Caki2 (cell line): Measurements from ENCODE around the gene SORCS2. TPM values are rescaled to one million over a fixed set of nuclear protein-coding genes. Genes with fewer than 3 reads are reported as not detected.

ENCODE experiments used
- DNase-seq: peaks from one replicate; pipeline ENCODE4 v3.0.0-alpha.2; 2015; ENCODE audit warnings: low read depth
- in situ Hi-C: cut with HindIII; loops from 2 replicates; pipeline ENCODE4 v1.10.0; 2016; ENCODE audit warnings: low sequenced_read_pairs, low pct_unique_long_range_greater_than_20kb, mixed read lengths
- total RNA-seq: library from RNA; depleted of rRNA; stranded (reverse); fragments of >200 nt; shearing (Covaris generic); gene quantifications from 2 replicates; pipeline ENCODE4 v1.2.3, GENCODE V29; 2014; ENCODE audit warnings: low replicate concordance

The SORCS2 gene
- total RNA-seq, 1 experiment from 2014 or later: 1.4 TPM

GRCh38 chr4:7777871-7778509 is 585.7 kb downstream of the SORCS2 start:
- in situ Hi-C loops: no loop called here
- DNase-seq: no peak

- no peak for DNase-seq
- in situ Hi-C loops: no loop called here
These were observed 586.4 kb downstream of the SORCS2 start for GRCh38 chr4:7778510-7779431.

DNA sequence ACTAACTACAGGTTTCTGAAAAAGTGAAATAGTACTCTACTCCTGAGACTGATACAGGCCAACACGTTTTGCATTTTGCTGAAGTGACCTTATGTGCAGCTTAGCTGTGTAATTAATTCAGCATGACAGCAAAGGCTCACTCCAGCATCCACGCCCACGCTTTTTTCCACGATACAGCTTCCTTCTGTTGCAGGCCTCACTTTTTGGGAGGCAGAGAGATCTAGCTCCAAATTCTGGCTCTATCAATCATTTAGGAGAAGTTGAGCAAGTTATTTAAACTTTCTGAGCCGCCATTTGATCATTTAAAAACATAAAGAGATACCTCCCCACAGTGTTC is 587.1 kb downstream of the SORCS2 start:
- DNase-seq: no peak
- in situ Hi-C loops: no loop called here

DNA sequence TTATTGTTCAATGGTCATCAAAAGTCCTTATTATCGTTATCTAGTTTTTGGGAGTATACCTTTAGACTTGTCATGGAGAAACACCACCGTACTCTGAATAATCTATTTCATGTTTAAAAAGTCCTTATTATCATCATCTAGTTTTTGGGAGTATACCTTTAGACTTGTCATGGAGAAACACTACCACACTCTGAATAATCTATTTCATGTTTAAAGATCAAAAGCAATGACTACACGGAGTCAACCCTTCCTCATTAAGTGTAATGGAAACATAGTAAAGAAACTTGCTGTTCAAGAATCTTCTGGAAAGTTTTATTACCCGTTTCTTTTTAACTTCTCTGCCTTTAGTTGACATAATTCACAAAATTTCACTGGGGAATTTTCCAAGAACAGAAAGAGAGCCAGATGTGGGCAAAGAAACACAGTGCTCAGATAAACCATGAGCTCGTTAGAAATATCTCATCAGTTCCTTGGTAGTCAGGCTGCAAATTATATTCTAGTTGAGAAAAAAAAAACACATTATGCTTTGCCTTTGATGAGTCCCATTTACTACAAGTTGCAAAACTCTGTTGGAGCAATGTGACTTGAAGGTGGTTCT is 588.5 kb downstream of the SORCS2 start:
- no peak for DNase-seq
- in situ Hi-C loops: no loop called here

DNA sequence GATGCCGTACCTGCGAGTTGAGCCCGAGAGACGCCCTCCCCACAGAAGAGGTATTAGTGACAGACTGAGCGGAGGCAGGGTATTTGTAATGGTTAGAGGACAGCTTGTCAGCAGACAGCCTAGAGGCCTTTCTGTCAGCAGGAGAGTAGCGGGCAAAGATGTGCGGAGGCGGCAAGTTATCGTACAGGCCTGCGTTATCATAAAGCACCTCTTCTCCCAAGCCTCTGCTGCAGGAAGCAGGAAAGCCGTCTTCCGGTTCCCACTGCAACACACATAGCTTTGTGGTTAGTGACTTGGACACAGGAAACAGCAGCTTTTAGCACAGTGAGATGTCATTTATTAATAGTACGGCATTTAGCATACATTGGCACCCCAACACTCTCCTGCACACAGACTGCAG is 589.0 kb downstream of the SORCS2 start:
- DNase-seq: no peak
- in situ Hi-C loops: no loop called here

DNA sequence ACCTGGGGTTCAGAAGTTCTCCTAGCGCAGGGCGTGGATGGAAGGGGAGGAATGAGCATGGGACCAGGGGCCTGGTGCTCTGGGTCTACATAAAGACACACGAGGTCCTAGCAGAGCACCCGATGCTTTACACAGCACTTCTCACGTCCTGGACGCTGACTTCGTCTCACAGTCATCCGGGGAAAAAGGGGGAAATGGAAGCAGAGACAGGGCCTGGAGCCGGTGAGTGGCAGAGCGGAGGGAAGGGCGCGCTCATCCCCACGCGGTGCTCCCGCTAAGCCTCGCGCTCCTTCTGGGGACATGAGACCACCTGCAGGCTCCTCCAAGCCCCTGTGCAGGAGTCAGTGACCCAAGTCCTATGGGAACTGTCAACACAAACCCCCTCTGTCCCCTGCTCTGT is 589.7 kb downstream of the SORCS2 start:
- DNase-seq: no peak
- in situ Hi-C loops: no loop called here

DNA sequence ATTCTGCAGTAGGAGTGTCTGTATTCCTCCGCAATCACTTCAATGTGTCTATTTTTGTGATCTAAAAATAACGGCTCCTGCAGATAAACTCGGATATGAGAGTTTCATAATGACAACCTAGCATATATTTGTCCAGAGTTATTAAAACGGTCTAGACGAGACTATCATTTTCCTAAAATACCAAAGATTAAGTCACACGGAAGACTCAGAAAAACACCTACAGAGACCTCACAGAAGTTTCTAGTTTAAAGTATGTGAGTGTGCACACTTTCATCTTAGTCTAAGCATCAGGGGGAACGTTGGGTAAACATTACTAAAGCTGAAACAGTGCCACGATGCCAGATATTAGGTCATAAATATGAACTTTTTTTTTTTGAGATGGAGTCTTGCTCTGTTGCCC is 590.4 kb downstream of the SORCS2 start:
- DNase-seq: no peak
- in situ Hi-C loops: no loop called here

DNA sequence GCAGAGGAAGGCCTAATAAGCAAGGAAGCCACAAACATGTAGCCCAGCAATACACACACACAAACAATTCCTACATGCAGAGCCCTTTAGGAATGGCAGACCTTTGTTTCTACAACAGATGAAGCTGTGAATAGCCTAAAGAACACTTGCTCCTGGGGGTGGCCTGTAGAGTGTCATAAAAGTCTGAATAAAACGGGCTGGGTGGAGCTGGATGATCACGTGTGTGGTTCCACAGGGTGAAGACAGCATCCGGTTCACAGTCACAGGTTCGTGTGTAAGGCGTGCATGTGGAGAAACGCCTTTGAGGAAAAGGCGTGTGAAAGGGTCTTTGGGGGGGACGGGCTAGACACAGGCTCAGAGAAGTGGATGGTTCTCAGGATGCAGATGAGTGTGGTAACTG is 591.2 kb downstream of the SORCS2 start:
- in situ Hi-C loops: no loop called here
- DNase-seq: no peak

DNA sequence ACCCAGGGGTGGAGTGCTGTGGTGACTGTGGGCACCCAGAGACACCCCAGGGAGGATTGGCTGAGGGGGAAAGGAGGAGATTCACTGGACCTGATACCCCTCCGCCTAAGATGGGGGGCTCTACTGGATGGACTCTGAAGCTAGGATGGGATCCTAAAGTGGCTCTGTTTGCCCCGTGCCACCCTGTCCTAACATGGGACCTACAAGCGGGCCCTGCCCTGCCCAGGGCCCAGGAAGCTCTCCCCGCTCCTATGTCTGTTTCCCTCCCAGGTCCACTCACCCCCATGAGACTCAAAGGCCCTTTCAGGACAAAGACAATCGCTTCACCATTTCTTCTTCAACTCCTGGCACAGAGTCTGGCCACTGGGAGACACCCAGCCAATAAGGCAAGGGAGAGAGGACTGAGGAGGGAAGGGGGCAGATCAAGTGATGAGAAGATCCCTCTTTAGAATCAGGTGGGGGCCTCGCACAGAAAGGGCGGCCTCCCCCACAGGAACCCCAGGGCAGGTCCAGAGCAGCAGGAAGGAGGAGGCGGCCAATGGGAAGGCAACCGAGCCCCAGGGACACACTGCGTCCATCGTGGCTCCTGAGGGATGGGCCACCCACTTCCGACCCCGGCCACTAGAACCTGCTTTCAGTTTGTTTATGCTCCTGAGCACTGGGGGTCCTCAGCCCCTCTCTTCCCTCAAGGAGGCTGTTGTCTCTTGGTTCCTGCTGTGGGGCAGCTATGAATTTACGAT is 592.0 kb downstream of the SORCS2 start:
- DNase-seq: no peak
- in situ Hi-C loops: no loop called here

- DNase-seq: no peak
- in situ Hi-C loops: no loop called here
These were observed 592.7 kb downstream of the SORCS2 start for GRCh38 chr4:7785017-7785416.

DNA sequence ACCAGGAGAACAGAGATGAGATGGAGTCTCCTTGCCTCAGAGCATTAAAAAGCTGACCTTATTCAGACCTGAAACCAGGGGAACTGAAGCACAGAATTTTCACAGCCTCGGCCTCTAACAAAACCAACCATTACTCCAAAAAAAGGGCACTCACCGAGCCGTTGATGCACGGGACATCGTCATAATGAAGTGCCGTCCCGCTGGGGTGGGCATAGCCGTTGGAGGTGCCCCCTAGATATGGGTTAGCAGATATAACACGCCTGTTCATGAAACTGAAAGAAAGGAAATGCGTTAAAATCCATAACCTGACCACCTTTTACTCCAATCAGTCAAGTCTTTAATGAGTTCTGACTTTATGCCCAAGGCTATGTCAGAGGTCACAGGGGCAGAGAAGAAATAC is 593.7 kb downstream of the SORCS2 start:
- in situ Hi-C loops: no loop called here
- no peak for DNase-seq

DNA sequence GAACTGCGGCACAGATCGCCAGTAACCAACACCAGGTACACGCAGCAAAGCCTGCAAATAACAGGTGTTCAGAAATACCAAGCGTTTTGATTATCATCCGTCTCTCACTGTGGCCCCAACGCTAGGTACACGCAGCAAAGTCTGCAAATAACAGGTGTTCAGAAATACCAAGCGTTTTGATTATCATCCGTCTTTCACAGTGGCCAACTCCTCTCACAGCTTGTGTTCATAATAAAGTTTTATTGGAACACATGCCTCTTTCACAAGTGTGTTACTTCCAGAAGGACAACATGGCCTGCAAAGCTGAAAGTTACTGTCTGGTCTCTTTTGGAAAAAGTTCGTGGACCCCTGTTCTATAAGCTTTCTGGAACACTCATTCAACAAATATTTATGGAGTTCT is 594.2 kb downstream of the SORCS2 start:
- in situ Hi-C loops: no loop called here
- DNase-seq: no peak

DNA sequence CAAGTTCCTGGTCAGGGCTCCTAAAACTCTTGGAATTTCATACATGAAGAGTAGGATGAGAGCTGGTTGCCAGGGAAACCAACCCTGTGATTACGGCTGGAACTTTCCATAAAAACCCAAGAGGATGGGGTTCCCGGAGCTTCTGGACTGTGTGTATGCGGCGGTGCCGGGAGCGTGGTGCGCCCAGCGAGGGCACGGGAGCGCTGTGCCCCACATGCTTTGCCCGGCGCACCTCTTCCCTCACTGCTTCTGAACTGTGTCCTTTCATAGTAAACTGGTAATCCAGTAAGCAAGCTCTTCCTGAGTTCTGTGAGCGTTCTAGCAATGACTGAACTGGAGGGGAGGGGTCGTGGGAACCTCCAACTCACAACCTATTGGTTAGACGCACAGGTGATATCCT is 594.7 kb downstream of the SORCS2 start:
- in situ Hi-C loops: no loop called here
- no peak for DNase-seq

DNA sequence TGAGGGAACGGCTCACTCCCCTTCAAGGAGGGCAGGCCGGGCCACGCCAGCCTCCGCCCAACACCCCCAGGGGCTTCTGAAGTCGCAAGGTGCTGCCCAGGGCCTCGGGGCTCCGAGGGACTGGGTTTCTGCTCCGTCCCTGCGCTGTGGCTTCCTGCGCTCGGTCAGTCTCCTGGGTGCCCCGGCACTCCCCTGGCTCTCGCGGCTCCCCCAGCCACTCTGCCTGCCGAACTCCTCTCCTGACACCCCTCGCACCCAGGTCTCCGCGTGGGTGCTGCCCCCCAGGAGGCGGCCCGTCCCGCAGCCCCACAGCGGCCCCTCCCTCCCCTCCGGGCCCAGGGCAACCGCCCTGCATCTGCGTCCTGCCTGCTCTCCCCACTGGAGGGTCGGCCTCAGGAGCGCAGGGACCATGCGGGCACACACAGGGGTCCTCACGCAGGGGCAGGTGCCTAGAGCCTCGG is 595.4 kb downstream of the SORCS2 start:
- in situ Hi-C loops: no loop called here
- DNase-seq: no peak

GRCh38 chr4:7788193-7788592 is 595.9 kb downstream of the SORCS2 start:
- in situ Hi-C loops: no loop called here

DNA sequence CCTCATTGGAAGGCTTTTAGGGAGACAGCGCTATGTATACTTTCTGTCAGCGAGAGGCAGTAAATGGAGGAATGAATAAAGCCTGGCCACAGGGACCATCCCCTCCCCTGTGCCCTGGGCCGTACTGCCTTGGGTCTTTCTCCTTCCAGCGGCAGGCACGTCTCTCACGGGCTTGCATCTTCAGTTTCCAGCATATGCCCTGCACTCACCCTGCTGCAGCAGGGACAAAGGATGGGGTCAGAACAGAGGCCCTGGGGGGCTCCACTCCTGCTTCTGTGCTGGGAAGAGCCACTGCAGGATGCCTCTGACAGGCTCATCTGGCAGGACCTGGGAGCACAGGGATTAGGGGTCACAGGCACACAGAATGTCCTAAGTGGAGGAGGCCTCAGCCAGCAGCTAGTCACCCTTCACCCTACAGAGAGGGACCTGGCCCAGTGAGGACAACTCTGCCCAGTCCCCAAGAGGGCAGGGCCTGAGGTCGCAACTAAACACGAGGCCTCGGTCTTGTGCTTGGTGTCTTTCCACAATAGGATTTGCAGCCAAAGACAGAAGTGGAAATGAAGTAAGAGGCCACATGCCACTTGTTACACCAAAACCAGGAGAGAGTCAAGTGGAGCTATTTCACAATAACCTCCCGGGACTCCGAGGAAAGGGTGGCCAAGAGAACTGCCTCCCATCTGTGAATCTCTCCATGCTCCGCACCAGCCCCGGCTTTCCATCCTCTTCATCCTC is 596.5 kb downstream of the SORCS2 start:
- DNase-seq: no peak
- in situ Hi-C loops: no loop called here

More at GRCh38 chr4:7788193-7788592, 595.9 kb downstream of the SORCS2 start:
- DNase-seq: no peak

GRCh38 chr4:7790023-7790422 is 597.7 kb downstream of the SORCS2 start:
- in situ Hi-C loops: no loop called here

GRCh38 chr4:7790999-7791398 is 598.7 kb downstream of the SORCS2 start:
- in situ Hi-C loops: no loop called here

More at GRCh38 chr4:7790023-7790422, 597.7 kb downstream of the SORCS2 start:
- DNase-seq: no peak

More at GRCh38 chr4:7790999-7791398, 598.7 kb downstream of the SORCS2 start:
- no peak for DNase-seq
